ENCODE data around the gene SLC9A9. TPM values are rescaled to one million over a fixed set of nuclear protein-coding genes. Genes with fewer than 3 reads are reported as not detected.
"Not testable (repeated sequence)": the region's sequence is repeated elsewhere in the genome, so short reads cannot be mapped to it uniquely, and the experiment has no call there.

The SLC9A9 gene
- total RNA-seq, 4 donors from 2014 or later: 1.7 to 8.2 (median 3.6) TPM

- Histone ChIP-seq H3K27me3 (no peaks in the 10 kb centered on the region), H3K27ac (no peak overlapping the region), H3K36me3 (no peaks in the 10 kb centered on the region), H3K4me1 (no peaks in the 10 kb centered on the region), H3K9me3 (no peaks in the 10 kb centered on the region), H3K4me3 (no peak overlapping the region)
- in situ Hi-C loops (cut with MboI; ENCODE audit: low sequenced_read_pairs in 4 of 4) (loop anchor here in 1 of 4 donors (25.0 kb wide), 1 partner anchor 96 kb away; no protein-coding TSS in a partner anchor), intact Hi-C loops (cut with DNase I; ENCODE audit: low total_unique reads) (no loop called here)
- DNase-seq (no peak), ATAC-seq (no peak)
- TF ChIP-seq POLR2A (IDR thresholded peaks at IDR 0.05): no peak
These were observed 34.9 kb upstream of the SLC9A9 start for GRCh38 chr3:143883151-143883550.

- in situ Hi-C loops (cut with MboI; ENCODE audit: low sequenced_read_pairs in 4 of 4) (loop anchor here in 1 of 4 donors (25.0 kb wide), 1 partner anchor 94 kb away; no protein-coding TSS in a partner anchor), intact Hi-C loops (cut with DNase I; ENCODE audit: low total_unique reads) (no loop called here)
- H3K9me3 ChIP-seq: no peaks in the 10 kb centered on the region
- ATAC-seq (no peak), DNase-seq (no peak)
- H3K4me1 ChIP-seq: no peaks in the 10 kb centered on the region
- no peak for TF ChIP-seq POLR2A (IDR thresholded peaks at IDR 0.05)
- no peak for TF ChIP-seq CTCF (IDR thresholded peaks at IDR 0.05 in 4 of 5, conservative IDR thresholded peaks at IDR 0.05 in 1 of 5)
- no peaks in the 10 kb centered on the region for H3K27me3 ChIP-seq
- H3K27ac ChIP-seq: no peak overlapping the region
- no peaks in the 10 kb centered on the region for H3K36me3 ChIP-seq
- no peak overlapping the region for H3K4me3 ChIP-seq
These were observed 32.8 kb upstream of the SLC9A9 start for GRCh38 chr3:143881095-143881494.

- no peaks in the 10 kb centered on the region for H3K27me3 ChIP-seq
- H3K9me3 ChIP-seq: no peaks in the 10 kb centered on the region
- H3K36me3 ChIP-seq: no peaks in the 10 kb centered on the region
- DNase-seq (no peak), ATAC-seq (no peak)
- no peak overlapping the region for H3K4me3 ChIP-seq
- TF ChIP-seq POLR2A (IDR thresholded peaks at IDR 0.05): no peak
- no peak for TF ChIP-seq CTCF (IDR thresholded peaks at IDR 0.05 in 4 of 5, conservative IDR thresholded peaks at IDR 0.05 in 1 of 5)
- intact Hi-C loops (cut with DNase I; ENCODE audit: low total_unique reads): no loop called here
- in situ Hi-C loops (cut with MboI; ENCODE audit: low sequenced_read_pairs in 4 of 4): loop anchor here in 1 of 4 donors (25.0 kb wide), 1 partner anchor 88 kb away; no protein-coding TSS in a partner anchor
- H3K4me1 ChIP-seq: peaks cover 0 to 3% of the 10 kb centered on the region in 2 donors
- no peak overlapping the region for H3K27ac ChIP-seq
These were observed 27.3 kb upstream of the SLC9A9 start for GRCh38 chr3:143875546-143875945.

- H3K36me3 ChIP-seq; DNase-seq; H3K4me1 ChIP-seq; H3K9me3 ChIP-seq; intact Hi-C loops (cut with DNase I; ENCODE audit: low total_unique reads); in situ Hi-C loops (cut with MboI; ENCODE audit: low sequenced_read_pairs in 4 of 4); ATAC-seq; H3K27ac ChIP-seq; H3K4me3 ChIP-seq; H3K27me3 ChIP-seq: not testable (repeated sequence)
These were observed 25.3 kb upstream of the SLC9A9 start for GRCh38 chr3:143873553-143873952.

GRCh38 chr3:143865302-143865701 is 17.0 kb upstream of the SLC9A9 start:
- in situ Hi-C loops (cut with MboI; ENCODE audit: low sequenced_read_pairs in 4 of 4): no loop called here
- DNase-seq: no peak
- no peak for ATAC-seq
- H3K36me3 ChIP-seq: no peaks in the 10 kb centered on the region
- H3K9me3 ChIP-seq: no peaks in the 10 kb centered on the region
- intact Hi-C loops (cut with DNase I; ENCODE audit: low total_unique reads): no loop called here
- H3K4me3 ChIP-seq: no peak overlapping the region
- no peaks in the 10 kb centered on the region for H3K27me3 ChIP-seq
- H3K4me1 ChIP-seq: no peaks in the 10 kb centered on the region
- TF ChIP-seq CTCF (IDR thresholded peaks at IDR 0.05 in 4 of 5, conservative IDR thresholded peaks at IDR 0.05 in 1 of 5): no peak
- TF ChIP-seq POLR2A (IDR thresholded peaks at IDR 0.05): no peak
- no peak overlapping the region for H3K27ac ChIP-seq
